ENCODE results near the gene GSTM3.

DNA sequence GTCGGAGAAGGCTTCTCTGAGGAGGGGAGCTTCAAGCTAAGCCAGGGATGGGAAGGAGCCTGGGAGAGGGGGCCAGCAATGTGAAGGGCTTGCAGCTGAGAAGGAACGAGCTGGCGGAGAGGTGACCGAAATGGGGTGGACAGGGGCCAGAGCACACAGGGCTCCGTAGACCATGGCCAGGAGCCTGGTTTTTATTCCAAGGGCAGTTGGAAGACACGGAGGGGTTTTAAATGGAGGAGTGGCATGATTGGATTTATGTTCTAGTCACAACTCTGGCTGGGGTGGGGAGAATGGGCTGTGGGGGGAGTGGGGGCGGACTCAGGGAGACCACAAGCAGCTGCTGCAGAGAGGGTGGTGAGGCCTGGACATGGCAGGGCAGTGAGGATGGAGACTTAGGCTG is 28.0 kb upstream of the GSTM3 start:
- TF ChIP-seq, protein P1, sequence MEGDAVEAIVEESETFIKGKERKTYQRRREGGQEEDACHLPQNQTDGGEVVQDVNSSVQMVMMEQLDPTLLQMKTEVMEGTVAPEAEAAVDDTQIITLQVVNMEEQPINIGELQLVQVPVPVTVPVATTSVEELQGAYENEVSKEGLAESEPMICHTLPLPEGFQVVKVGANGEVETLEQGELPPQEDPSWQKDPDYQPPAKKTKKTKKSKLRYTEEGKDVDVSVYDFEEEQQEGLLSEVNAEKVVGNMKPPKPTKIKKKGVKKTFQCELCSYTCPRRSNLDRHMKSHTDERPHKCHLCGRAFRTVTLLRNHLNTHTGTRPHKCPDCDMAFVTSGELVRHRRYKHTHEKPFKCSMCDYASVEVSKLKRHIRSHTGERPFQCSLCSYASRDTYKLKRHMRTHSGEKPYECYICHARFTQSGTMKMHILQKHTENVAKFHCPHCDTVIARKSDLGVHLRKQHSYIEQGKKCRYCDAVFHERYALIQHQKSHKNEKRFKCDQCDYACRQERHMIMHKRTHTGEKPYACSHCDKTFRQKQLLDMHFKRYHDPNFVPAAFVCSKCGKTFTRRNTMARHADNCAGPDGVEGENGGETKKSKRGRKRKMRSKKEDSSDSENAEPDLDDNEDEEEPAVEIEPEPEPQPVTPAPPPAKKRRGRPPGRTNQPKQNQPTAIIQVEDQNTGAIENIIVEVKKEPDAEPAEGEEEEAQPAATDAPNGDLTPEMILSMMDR (IDR thresholded peaks at IDR 0.05) = no peak
- TF ChIP-seq ZFX (IDR thresholded peaks at IDR 0.05; ENCODE audit: borderline replicate concordance) = no peak

All from 22Rv1 (cell line).